NCI-H524 (cell line): ENCODE data around the gene PLSCR1.
"Not testable (repeated sequence)": the region's sequence is repeated elsewhere in the genome, so short reads cannot be mapped to it uniquely, and the experiment has no call there.

Experiments
- DNase-seq, 2 experiments: peaks; one replicate each; lab custom pipeline; 2025; lab: John Stamatoyannopoulos, UW

Gene PLSCR1

DNA sequence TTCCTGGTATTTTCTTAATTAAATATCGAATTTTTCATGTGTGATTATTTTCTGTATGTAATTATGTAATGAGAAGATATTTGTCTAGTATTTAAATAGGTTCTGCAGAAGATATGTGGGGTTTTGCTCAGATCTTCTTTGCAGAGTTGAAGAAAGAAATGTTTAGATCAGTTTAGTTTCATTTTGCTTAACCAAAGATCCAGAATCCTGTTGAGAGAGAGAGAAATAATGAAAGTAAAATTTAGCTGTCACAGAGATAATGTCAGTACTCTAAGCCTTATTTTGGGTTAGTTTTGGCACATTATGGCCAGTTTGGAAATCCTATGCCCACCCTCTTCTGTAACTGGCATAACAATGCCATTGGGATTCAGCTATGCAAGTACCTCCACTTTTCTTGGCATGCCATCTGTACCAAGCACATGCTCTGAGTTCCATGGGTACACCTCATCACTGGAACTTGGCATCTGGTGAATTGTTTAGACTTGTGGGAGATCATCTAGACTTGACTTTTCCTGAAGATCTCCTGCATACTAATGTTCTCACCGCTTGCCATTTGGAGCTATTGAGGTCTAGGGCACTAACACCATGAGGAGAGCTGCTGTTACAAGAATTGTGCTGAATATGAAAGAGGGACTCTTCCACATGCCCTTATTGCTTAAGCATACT, 30.9 kb downstream of the PLSCR1 start:
- peak in 1 of 2 experiments; percentile 10 for DNase-seq

DNA sequence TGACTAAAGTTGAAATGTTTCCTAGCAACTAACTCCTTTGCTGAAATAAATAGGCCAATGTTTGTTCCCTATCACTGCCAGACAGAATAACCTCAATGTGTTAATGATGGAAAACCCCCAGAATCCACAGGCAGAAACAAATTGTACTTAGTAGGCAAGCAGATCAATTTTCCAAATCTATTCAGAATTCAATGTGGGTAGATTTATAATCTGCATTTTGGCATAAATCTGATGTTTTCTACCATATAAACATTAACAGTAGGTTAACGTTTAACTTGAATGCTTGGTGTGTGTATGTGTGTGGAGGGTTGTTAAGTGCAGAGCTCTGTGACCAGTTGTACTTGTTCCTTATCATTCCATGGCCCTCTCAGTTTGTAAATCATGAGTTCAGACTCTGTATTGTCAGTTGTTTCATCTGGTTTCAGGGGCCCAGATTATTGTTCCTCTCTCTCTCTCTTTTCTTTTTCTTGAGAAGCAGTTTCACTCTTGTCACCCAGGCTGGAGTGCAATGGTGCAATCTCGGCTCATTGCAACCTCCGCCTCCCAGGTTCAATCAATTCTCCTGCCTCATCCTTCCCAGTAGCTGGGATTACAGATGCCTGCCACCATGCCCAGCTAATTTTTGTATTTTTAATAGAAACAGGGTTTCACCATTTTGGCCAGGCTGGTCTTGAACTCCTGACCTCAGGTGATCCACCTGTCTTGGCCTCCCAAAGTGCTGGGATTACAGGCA, 32.8 kb downstream of the PLSCR1 start:
- no peak for DNase-seq

DNA sequence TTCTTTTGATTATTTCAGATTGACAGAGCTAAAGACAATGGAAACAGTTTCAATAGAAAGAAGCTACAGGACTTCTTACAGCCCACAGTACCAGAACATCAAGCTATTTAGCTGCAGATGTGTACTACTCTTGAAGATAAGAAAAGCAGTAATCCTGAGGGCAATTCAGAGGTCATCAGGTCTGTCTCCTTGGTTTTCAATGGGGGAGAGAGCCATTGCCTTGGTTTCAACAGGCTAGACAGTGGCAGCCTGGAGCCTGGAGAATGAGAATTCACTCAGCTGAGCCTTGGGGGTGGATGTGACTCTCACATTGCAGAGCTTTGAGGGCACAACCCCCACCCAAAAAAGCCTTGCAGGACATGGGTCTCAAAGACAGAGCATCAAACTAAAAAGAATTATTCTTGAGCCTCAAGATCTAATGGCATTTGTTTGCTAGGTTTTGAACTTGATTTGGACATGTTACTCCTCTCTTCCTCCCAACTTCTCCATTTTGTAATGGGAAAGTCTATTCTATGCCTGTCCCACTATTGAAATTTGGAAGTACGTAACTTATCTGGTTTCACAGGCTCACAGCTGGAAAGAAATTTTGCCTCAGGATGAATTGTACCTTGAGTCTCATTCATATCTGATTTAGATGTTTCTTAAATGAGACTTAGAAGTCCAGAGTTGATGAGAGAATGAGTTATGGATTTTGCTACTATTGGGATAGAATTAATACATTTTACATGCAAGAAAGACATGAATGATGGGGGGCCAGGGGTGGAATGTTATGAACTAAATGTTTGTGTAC, 36.9 kb downstream of the PLSCR1 start:
- DNase-seq: no peak

DNA sequence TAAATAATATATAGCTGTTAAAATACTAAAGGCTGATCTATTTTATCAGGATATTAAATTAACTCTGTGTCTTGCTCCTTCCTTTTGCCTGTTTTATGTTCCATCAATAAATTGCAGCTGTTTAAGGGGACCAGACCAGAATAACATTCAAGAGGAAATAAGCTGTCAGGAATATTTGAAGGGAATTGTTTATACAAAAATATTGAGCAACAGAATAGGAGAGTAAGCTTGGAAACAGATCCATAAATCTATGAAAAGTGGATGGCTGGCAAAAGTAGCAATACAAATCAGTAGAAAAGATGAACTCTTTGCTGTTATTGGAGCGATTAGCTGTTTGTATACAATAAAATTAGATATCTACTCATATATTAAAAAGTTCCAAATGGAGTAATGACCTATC, 38.9 kb downstream of the PLSCR1 start:
- DNase-seq: no peak

DNA sequence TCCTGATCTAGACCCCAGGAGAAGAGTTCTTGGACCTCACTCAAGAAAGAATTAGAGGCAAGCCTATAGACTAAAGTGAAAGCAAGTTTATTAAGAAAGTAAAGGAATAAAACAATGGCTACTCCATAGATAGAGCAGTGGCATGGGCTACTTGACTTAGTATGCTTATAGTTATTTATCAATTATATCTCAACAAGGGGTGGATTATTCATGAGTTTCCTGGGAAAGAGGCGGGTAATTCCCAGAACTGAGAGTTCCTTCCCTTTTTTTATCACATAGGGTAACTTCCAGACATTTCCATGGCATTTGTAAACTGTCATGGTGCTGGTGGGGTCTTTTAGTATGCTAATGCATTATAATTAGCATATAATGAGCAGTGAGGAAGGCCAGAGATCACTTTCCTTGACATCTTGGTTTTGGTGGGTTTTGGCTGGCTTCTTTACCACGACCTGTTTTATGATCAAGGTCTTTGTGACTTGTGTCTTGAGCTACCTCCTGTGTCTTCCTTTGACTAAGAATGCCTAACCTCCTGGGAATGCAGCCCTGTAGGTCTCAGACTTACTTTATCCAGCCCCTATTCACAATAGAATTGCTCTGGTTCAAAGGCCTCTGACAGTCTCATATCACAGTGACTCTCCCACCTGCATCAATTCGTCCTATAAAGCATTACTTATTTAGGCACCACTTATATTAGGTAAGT, 39.8 kb downstream of the PLSCR1 start:
- DNase-seq: no peak

DNA sequence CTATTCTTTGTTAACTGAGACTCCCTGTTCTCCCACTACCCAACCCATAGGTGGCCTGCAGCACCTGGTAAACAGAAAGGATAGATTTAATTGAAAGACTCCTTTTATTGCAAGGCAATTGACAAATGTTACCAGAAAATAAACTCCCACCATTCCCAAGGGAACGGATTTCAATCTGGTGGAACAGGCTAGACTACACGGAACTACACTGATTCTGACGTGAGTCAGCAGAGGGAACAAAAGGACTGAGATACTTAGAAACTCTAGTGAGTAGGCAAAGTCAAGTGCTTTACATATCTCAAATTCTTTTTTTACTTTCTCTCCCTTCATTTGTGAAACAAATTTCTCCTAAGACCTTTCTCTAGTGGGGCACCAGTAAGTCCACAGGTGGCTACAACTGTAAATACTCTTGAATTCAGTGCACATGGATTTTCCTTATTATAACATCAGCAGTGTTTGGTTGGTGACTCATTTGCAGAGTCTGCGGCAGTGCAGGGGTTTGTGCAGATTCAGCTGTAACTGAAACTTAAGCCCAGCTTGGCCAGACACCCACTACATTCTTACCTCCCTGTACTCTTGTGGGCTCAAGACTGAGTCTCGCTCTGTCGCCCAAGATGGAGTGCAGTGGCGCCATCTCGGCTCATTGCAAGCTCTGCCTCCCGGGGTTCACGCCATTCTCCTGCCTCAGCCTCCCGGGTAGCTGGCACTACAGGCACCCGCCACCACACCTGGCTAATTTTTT, 40.8 kb downstream of the PLSCR1 start:
- DNase-seq: no peak

DNA sequence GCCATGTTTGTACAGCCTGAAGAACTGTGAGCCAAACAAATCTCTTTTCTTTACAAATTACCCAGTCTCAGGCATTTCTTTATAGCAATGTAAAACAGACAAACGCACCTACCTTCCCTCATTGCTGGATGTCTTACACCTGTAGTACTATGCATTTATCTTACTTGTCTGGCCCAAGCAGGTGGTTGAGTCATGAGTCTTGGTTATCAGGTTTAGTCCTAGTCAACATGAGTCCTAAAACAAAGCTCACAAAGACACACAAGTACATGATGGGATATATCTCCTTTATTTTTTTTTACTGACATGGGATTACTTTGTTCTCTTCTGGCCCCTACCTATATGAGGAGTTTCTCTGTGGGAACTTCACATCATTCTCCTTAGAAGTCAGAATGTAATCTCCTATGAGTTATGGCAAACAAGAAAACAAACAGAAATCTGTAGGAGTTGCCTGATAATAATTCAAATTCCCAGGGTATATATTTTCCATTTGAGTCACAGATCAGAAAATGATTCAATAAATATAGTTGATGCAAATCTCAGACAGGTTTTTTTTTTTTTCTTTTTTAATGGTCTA, 41.4 kb downstream of the PLSCR1 start:
- DNase-seq: no peak

DNA sequence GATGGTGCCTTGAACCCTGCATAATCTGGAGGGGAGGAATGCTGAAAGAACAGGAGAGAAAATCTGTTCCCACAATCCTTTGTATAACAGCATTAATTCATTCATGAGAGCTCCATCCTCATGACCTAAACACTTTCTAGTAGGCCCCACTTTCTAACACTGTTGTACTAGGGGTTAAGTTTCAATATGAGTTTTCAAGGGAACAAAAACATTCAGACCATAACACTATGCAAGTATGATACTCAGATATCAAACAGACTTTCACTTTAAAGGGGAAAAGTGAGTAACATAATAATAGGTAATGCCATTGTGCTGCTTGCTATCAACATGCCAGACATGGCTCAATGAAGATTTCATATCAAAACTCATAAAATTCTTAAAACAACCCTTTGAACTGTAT, 42.7 kb downstream of the PLSCR1 start:
- DNase-seq: no peak

DNA sequence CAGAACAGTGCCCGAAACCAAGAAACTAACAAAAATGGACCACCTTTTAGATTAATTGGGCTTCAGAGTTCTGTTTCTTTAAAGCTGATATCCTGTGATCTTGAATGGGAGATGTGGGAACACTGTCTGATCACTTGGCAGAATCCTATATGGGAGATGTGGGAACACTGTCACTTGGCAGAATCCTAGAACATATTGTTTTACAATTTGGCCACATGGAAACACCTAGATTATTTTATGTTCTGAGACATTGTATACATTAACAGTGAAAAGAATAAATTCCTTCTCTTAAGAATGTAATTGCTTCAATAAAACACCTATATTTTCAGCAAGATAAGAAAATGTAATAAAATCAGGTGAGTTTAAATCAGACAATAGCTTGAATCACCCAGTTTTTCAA, 44.7 kb downstream of the PLSCR1 start:
- DNase-seq: no peak

DNA sequence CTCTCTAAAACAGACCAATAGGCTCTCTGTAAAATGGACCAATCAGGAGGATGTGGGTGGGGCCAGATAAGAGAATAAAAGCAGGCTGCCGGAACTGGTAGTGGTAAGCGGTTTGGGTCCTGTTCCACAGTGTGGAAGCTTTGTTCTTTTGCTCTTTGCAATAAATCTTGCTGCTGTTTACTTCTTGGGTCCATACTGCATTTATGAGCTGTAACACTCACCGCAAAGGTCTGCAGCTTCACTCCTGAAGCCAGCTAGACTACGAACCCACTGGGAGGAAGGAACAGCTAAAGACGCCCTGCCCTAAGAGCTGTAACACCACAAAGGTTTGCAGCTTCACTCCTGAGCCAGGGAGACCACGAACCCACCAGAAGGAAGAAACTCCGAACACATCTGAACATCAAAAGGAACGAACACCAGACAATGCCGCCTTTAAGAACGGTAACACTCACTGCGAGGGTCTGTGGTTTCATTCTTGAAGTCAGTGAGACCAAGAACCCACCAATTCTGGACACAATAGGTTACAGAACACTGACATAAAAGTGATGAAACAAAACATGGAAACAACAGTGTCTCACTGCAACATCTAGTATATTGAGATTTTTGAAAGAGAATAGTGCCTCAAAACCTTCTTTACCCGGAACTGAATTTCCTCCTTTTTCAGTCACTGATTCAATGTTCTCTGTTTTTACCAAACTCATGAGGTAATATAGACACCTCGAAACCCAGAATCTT, 46.2 kb downstream of the PLSCR1 start:
- DNase-seq: no peak

DNA sequence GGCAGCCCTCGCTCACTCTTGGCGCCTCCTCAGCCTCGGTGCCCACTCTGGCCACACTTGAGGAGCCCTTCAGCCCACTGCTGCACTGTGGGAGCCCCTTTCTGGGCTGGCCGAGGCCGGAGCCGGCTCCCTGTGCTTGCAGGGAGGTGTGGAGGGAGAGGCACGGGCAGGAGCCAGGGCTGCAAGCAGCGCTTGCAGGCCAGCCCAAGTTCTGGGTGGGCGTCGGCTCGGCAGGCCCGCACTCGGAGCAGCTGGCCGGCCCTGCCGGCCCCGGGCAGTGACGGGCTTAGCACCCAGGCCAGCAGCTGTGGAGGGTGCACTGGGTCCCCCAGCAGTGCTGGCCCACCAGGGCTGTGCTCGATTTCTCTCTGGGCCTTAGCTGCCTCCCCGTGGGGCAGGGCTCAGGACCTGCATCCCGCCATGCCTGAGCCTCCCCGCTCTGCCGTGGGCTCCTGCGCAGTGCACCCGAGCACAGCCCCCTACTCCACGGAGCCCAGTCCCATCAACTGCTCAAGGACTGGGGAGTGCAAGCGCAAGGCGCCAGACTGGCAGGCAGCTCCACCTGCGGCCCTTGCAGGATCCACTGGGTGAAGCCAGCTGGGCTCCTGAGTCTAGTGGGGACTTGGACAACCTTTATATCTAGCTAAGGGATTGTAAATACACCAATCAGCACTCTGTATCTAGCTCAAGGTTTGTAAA, 47.1 kb downstream of the PLSCR1 start:
- not testable (repeated sequence) for DNase-seq

DNA sequence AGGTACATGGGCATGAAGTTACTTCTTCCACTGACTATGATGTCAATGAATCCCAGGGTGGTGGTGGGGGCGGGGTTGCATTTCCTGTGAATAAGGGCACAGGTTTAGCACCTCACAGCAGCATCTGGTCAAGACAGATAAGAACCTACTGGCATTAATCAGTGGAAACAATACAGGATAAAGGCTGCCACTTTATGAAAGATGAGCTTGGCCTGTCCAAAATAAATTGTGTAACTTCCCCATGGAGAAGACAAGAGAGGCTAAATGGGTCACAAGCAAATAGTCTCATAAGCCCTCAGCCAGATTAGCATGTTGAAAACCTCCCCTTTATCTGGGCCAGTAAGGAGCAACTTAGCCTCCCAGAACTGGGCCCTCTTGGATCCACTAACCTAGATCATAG, 47.7 kb downstream of the PLSCR1 start:
- DNase-seq: no peak

DNA sequence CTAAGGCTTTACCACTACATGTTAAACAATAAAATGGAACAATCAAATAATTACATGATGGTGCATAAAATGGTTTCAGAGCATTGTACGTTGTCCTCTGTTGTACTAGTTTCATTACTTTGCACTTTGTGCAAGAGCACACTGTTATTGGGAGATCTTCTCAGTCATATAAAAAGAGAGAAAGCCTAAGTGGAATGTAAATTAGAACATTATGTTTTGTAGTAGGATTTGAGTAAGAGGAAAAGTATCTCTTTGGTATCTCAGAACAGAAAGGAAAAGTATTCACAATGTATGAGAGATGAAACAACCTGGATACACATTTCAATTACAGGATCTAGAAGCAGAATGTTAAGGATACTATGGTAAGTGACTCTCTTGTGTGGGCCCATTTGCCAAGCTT, 48.2 kb downstream of the PLSCR1 start:
- no peak for DNase-seq

DNA sequence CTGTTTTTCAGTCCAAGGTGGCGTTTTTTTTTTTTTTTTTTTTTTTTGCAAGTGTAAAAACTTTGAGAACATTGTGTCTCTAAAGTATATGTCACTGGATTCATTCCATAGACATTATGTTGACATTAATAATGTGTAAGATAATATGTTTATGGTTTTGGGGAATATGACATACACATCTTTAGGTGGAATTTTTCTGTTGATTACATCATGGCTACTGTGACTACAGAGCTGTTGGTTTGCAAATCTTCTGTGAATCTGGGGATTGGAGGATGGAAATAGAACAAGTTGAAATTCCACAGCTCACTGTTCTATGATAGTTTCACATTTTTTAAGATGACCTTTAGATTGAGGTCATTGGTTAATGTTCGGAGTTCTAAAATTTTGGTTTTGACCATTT, 50.6 kb downstream of the PLSCR1 start:
- DNase-seq: no peak

DNA sequence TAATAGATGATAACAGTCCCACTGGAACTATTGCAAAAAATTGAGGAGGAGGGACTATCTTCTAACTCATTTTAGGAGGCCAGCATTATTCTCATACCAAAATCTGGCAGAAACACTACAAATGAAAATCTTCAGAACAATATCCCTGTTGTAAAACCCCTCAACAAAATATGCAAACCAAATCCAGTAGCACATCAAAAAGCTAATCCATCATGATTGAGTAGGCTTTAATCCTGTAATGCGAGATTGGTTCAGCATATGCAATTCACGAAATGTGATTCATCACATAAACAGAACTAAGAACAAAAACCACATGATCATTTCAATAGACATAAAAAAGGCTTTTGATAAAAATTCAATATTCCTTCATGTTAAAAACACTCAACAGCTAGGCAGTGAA, 51.2 kb downstream of the PLSCR1 start:
- peak; percentile 23 to 79 for DNase-seq

DNA sequence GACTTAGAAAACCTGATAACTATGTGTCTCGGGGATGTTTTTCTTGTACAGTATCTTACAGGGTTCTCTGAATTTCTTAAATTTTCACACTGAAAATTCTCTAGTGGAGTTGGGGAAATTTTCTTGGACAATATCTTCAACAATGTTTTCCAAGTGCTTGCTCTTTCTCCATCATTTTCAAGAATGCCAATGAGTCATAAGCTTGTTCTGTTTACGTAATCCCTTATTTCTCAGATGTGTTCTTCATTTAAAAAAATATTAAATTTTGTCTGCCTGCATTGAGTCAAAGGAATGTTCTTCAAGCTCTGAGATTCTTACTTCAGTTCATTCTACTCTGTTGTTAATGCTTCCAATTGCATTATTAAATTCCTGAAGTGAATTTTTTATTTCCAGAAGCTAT, 53.1 kb downstream of the PLSCR1 start:
- no peak for DNase-seq

DNA sequence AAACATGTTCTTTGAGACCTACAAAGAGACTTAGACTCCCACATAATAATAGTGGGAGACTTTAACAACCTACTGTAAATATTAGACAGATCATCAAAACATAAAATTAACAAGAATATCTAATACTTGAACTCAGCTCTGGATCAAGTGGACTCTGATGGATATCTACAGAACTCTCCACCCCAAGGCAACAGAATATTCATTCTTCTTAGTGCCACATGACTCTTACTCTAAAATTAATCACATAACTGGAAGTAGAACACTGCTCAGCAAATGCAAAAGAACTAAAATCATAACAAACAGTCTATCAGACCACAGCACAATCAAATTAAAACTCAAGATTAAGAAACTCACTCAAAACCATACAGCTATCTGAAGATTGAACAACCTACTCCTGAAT, 59.1 kb downstream of the PLSCR1 start:
- no peak for DNase-seq

DNA sequence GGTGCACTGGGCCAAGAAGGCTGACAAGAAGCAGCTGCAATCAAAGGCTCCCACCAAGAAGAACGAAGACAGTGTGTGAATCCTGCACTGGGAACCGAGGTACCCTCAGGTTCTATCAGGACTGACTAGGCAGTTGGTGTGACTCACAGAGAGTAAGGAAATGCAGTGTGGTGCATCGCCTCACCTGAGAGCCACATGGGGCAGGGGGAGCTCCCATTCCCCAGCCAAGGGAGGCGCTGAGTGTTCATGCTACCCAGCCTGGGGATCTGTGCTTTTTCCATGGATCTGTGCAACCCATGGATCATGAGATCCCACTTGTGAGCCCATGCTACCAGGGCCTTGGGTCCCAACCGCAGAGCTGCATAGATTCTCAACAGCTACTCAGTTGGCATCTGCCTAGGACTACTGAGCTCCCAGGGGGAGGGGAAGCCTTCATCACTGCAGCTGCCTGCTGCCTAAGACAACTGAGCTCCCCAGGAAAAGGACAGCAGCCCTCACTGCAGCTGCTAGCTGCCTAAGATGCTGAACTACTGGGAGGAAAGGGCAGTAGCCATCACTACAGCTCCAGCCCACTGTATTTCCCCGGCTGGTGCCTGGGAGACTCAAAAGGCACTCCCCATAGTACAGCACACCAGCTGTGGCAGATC, 68.2 kb downstream of the PLSCR1 start:
- DNase-seq: no peak

DNA sequence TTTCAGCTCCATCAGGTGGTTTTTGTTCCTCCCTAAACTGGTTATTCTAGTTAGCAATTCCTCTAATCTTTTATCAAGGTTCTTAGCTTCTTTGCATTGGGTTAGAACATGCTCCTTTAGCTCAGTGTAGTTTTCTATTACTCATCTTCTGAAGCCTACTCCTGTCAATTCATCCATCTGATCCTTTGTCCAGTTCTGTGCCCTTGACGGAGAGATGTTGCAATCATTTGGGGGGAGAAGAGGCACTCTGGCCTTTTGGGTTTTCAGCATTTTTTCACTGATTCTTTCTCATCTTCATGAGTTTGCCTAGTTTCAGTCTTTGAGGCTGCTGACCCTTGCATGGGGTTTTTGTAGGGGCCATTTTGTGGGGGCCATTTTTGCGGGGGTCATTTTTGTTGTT, 69.4 kb downstream of the PLSCR1 start:
- DNase-seq: not testable (repeated sequence)

DNA sequence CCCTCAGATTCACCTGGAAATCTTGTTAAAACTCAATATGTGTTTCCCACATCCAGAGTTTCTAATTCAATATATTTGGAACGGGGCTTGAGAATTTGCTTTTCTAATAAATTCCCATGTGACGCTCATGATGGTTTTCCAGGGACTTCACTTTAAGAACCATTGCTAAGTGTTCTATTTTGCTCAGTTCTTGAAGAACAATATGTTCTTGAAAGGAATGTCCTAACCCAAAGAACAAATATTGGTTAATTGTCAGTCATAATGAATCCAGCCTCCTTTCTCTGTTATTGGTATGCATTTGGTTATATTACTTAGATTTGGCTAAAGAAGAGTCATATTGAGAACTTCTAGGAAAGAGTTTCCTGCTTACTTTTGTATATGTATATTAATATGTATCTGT, 70.7 kb downstream of the PLSCR1 start:
- no peak for DNase-seq
